Activated B cell treated with CpG ODN at 0.5 μM for 24 hours (primary cell): ENCODE data around the gene PDCD2L. TPM values are rescaled to one million over a fixed set of nuclear protein-coding genes. Genes with fewer than 3 reads are reported as not detected.
"Not testable (repeated sequence)": the region's sequence is repeated elsewhere in the genome, so short reads cannot be mapped to it uniquely, and the experiment has no call there.

Experiments
- ATAC-seq: fragments of 200-7000 bp; cut with Tn5 transposase; one replicate; pipeline ENCODE4 v1.10.0; 2021; ENCODE audit warnings: low read depth, mild to moderate bottlenecking, moderate library complexity
- CTCF ChIA-PET: fragments of 350-600 bp; sonication (Branson Sonifier 250); formaldehyde crosslinking; loops from one replicate; lab custom pipeline; 2021; ENCODE audit warnings: antibody characterized with exemption; lab: Charles Lee
- POLR2A ChIA-PET: fragments of 350-600 bp; sonication (Branson Sonifier 250); formaldehyde crosslinking; loops from one replicate; lab custom pipeline; 2021; ENCODE audit warnings: antibody characterized with exemption; lab: Charles Lee
- DNase-seq: peaks from one replicate; pipeline ENCODE4 v3.0.0; 2022
- H3K27ac Mint-ChIP-seq: one replicate; pipeline ENCODE4 v1.8.0; 2020; ENCODE audit warnings: mixed read lengths
- H3K27me3 Mint-ChIP-seq: one replicate; pipeline ENCODE4 v1.8.0; 2021; ENCODE audit warnings: mixed read lengths
- H3K36me3 Mint-ChIP-seq: one replicate; pipeline ENCODE4 v1.8.0; 2021; ENCODE audit warnings: low read depth, mixed read lengths
- H3K4me1 Mint-ChIP-seq: one replicate; pipeline ENCODE4 v1.8.0; 2021; ENCODE audit warnings: mixed read lengths
- H3K4me3 Mint-ChIP-seq: one replicate; pipeline ENCODE4 v1.8.0; 2020; ENCODE audit warnings: mild to moderate bottlenecking, mixed read lengths
- H3K9me3 Mint-ChIP-seq: one replicate; pipeline ENCODE4 v1.8.0; 2020; ENCODE audit warnings: mixed read lengths
- intact Hi-C: fragments of 100-400 bp; cut with micrococcal nuclease; formaldehyde crosslinking; loops from one replicate; pipeline ENCODE4 v1.15.1; 2024
- total RNA-seq: library from RNA; stranded (reverse); gene quantifications from 2 replicates; pipeline ENCODE4 v1.2.3, GENCODE V29; 2022
- TF ChIP-seq, protein P1 (sequence below): fragments of 200-600 bp; IDR thresholded peaks from one replicate; pipeline ENCODE4 v1.8.0; 2022; ENCODE audit warnings: antibody characterized with exemption, mild to moderate bottlenecking

PDCD2L gene
- total RNA-seq, 1 donor from 2014 or later, result 18.6 TPM

DNA sequence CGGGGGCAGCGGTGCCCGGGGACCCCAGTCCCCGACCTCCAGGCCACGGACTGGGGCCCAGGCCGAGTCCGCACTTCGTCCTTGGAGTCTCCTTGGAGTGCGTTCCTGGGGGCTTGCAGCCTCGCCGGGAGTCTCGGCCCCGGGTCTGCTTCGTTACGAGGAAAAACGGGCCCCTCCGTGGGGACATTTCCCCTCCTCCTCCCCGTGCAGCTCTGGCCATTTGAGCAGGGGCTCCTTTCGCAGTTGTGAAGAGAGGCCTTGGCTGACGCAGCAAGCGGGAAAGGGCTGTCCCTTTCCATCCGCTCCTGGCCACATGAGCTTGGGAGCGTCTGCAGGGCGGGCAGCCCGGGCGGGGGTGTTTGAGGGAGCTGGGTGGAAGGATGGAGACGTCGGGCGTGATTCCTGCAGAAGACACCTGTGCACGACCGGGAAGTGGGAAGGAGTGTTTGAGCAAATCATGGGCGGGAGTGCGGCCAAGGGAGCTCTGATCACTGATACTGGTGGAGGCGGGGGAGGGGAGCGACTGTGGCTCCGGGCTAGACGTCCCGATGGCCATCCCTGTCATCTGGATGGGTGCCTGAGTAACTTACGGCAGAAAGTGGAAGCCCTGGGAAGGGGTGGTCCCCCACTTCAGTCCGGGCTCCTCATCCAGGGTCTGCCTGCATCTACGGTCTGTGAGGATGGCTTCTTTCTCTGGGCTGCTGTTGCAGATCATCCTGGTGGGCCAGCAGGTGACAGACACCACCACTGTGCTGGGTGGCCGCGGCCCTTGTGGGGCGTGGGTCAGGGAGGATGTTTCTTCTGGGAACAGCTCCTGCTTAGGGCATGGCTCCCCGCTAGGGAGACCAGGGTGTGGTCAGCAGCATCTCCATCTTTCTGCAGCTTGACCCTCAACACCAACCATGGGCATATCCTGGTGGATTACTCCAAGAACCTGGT is 38.5 kb upstream of the PDCD2L start:
- no peaks in the 10 kb centered on the region for H3K27me3 Mint-ChIP-seq
- peak overlapping the region; percentile 95 for H3K4me3 Mint-ChIP-seq
- DNase-seq, result no peak
- POLR2A ChIA-PET, result interaction anchor here (0.6 to 2.2 kb wide), 6 partner anchors 10 to 194 kb away, joined by 3 to 9 read pairs (median 4); partner anchors contain the start of genes LSM14A, PDCD2L and UBA2
- peaks cover 36% of the 10 kb centered on the region for H3K36me3 Mint-ChIP-seq
- peak overlapping the region; percentile 70 for H3K27ac Mint-ChIP-seq
- TF ChIP-seq, protein P1, sequence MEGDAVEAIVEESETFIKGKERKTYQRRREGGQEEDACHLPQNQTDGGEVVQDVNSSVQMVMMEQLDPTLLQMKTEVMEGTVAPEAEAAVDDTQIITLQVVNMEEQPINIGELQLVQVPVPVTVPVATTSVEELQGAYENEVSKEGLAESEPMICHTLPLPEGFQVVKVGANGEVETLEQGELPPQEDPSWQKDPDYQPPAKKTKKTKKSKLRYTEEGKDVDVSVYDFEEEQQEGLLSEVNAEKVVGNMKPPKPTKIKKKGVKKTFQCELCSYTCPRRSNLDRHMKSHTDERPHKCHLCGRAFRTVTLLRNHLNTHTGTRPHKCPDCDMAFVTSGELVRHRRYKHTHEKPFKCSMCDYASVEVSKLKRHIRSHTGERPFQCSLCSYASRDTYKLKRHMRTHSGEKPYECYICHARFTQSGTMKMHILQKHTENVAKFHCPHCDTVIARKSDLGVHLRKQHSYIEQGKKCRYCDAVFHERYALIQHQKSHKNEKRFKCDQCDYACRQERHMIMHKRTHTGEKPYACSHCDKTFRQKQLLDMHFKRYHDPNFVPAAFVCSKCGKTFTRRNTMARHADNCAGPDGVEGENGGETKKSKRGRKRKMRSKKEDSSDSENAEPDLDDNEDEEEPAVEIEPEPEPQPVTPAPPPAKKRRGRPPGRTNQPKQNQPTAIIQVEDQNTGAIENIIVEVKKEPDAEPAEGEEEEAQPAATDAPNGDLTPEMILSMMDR, result no peak
- no peak for ATAC-seq
- CTCF ChIA-PET, result no interaction called here
- intact Hi-C loops, result loop anchor here (10.0 kb wide), 1 partner anchor 991 kb away; the partner anchor contains the start of gene CEBPG
- H3K9me3 Mint-ChIP-seq, result no peaks in the 10 kb centered on the region
- H3K4me1 Mint-ChIP-seq, result peaks cover 23% of the 10 kb centered on the region

DNA sequence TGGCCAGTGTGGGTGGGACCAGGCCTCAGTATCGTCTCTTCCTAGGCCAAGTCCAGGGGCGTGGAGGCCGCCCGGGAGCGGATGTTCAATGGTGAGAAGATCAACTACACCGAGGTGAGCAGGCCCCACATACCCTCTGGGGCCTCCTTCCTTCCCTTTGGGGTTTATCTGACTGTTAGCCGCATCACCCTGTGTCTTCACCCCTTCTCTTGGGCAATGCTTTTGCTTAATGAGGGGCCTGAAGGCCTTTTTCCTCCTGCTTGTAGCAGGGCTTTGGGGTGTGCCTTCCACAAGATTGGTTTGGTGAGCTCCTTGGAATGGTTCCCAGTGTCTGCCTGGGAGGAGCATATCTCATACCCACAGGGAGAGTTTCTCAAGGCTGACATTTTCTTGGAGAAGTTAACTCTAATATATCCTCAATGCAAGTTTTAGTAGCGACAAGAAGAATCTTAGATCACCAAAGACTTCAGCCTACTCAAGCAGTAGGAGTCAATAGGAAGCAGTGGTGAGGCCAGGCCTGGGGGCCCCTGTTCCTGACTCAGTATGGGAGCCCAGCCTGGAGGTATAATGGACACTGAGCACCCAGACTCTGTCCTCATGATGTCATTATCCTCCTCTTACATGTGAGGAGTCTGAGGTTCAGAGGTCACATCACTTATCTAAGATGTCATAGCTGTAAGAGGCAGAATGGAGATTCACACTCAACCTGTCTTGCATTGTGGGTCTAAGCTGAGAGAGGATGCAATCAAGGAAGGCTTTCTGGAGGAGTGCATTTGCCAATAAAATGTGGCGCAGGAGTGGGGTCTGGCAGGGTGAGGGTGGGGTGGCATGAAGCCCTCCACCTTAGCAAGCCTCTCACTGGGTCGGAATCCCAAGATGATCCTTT is 37.2 kb upstream of the PDCD2L start:
- Mint-ChIP-seq H3K27ac (no peak overlapping the region), H3K27me3 (no peaks in the 10 kb centered on the region), H3K36me3 (peaks cover 43% of the 10 kb centered on the region), H3K9me3 (no peaks in the 10 kb centered on the region), H3K4me3 (peak overlapping the region; percentile 59), H3K4me1 (peaks cover 23% of the 10 kb centered on the region)
- CTCF ChIA-PET, result no interaction called here
- ATAC-seq (no peak), DNase-seq (no peak)
- intact Hi-C loops, result loop anchor here (10.0 kb wide), 1 partner anchor 992 kb away; the partner anchor contains the start of gene CEBPG
- TF ChIP-seq, protein P1, result no peak
- POLR2A ChIA-PET, result interaction anchor here (1.1 kb wide), 1 partner anchor 18 kb away, joined by 6 read pairs; no protein-coding TSS in a partner anchor

DNA sequence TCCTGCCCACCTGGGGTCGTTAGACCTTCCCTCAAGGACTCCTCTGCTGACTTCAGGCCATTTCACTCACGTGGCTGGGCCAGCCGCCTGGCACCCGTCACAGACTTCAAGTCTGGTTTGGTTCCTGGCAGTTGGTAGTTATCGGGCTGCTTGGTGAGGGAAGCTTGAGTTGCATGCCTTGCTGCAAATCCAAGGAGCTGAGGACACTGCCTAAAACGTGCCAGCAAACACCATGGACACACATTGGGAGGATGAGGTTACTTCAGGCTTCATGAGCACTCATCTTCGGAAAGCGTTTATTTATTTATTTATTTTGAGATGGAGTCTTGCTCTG is 36.6 kb upstream of the PDCD2L start:
- Mint-ChIP-seq H3K27ac (no peak overlapping the region), H3K9me3 (no peaks in the 10 kb centered on the region), H3K27me3 (no peaks in the 10 kb centered on the region), H3K36me3 (peaks cover 43% of the 10 kb centered on the region), H3K4me3 (no peak overlapping the region), H3K4me1 (peaks cover 23% of the 10 kb centered on the region)
- ATAC-seq (no peak), DNase-seq (no peak)
- intact Hi-C loops, result loop anchor here (10.0 kb wide), 1 partner anchor 993 kb away; the partner anchor contains the start of gene CEBPG
- TF ChIP-seq, protein P1, result no peak
- ChIA-PET POLR2A (no interaction called here), CTCF (no interaction called here)

DNA sequence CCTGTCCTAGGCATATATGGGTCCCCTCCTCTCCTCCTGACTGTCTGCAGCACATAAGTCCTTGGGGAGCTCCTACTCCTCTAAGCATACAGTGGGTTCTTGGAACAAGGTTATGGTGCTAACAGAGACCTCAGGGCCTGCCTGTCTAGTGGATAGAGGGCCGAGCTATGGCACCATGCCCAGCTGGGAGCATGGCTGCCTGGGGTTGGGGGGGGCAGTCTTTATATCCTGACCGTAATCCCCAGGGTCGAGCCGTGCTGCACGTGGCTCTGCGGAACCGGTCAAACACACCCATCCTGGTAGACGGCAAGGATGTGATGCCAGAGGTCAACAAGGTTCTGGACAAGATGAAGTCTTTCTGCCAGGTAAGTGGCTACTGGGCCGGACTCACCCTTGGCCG is 35.9 kb upstream of the PDCD2L start:
- ATAC-seq (no peak), DNase-seq (no peak)
- no peaks in the 10 kb centered on the region for H3K9me3 Mint-ChIP-seq
- ChIA-PET CTCF (no interaction called here), POLR2A (no interaction called here)
- H3K4me1 Mint-ChIP-seq, result peaks cover 23% of the 10 kb centered on the region
- TF ChIP-seq, protein P1, result no peak
- H3K36me3 Mint-ChIP-seq, result peaks cover 44% of the 10 kb centered on the region
- intact Hi-C loops, result loop anchor here (10.0 kb wide), 1 partner anchor 994 kb away; the partner anchor contains the start of gene CEBPG
- H3K27me3 Mint-ChIP-seq, result no peaks in the 10 kb centered on the region
- H3K27ac Mint-ChIP-seq, result no peak overlapping the region
- H3K4me3 Mint-ChIP-seq, result peak overlapping the region; percentile 38

DNA sequence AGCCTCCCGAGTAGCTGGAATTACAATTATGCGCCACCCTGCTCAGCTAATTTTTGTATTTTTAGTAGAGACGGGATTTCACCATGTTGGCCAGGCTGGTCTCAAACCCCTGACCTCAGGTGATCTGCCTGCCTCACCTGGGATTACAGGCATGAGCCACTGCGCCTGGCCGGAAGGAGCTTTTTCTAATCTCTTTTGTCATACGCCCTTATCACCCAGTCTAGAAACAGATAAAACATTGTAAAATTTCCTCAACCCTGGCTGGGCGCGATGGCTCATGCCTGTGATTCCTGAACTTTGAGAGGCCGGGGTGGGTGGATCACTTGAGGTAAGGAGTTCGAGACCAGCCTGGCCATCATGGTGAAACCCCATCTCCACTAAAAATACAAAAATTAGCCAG is 35.0 kb upstream of the PDCD2L start:
- CTCF ChIA-PET, ATAC-seq, POLR2A ChIA-PET, H3K27ac Mint-ChIP-seq, H3K9me3 Mint-ChIP-seq, DNase-seq, H3K4me3 Mint-ChIP-seq, H3K27me3 Mint-ChIP-seq: not testable (repeated sequence)
- peaks cover 49% of the 10 kb centered on the region for H3K36me3 Mint-ChIP-seq
- peaks cover 23% of the 10 kb centered on the region for H3K4me1 Mint-ChIP-seq
- intact Hi-C loops, result loop anchor here (10.0 kb wide), 1 partner anchor 994 kb away; the partner anchor contains the start of gene CEBPG
